Stomach (tissue), 4 donors: ENCODE results near the gene SDSL.
A peak's percentile ranks its signal among the peaks of the same experiment; 100 is the strongest.

Source experiments
- CTCF ChIP-seq, 7 experiments: fragments of 450-650 bp in 4 of 7; fragments of 200-600 bp in 3 of 7; sonication (generic) in 3 of 7; IDR thresholded peaks; one replicate each; pipeline ENCODE4 v1.5.1; 2016 to 2019; ENCODE audit warnings: antibody characterized with exemption in 7 of 7, control low read depth in 2 of 7, mild to moderate bottlenecking in 1 of 7
- EP300 ChIP-seq: sonication (generic); formaldehyde crosslinking; IDR thresholded peaks from one replicate; pipeline ENCODE4 v1.6.1; 2017; ENCODE audit warnings: antibody characterized with exemption

DNA sequence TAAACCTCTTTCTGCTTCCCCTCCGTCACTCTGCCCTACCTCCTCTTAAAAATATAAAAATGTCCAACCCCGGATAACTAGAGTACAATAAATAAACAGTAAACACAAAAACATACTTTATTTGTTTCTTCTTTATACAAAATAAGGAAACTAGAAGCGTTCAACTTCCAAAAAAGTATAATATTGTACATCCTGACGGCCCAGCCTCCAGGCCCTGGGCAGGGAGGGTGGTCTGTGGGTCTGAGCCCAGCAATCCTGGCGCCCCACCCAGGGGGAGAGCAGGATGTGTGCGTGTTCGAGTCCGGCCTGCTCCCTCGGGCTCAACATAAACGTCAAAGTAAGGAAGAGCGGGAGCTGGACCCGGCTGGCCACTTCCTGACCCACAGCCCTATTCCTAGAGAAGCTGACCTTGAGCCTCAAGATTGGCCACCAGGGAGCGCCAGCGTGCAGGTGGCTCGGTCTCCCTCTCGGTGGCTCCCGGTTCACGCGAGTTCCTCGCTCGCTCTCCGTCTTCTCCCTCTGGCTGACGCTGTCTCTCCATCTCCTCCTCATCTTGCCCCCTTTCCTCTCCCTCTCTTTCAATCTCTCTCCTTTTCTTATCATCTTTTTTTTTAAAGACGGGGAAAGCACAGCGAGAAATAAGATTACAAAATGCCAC lies 40.1 kb downstream of the SDSL start:
- TF ChIP-seq EP300 (no peak), CTCF (IDR thresholded peaks at IDR 0.05) (peak in 5 of 7 experiments; percentile 23 to 69 (median 57))
